GM23338 (cell line): ENCODE data around the gene DIAPH3. TPM values are rescaled to one million over a fixed set of nuclear protein-coding genes. Genes with fewer than 3 reads are reported as not detected.
"Not testable (repeated sequence)": the region's sequence is repeated elsewhere in the genome, so short reads cannot be mapped to it uniquely, and the experiment has no call there.

Experiments
- ATAC-seq: fragments of 200-7000 bp; cut with Tn5 transposase; 3 replicates; pipeline ENCODE4 v1.9.1; 2020
- DNase-seq: peaks from one replicate; pipeline ENCODE4 v3.0.0-alpha.2; 2015; ENCODE audit warnings: low spot score
- H2AFZ ChIP-seq: fragments of 200-600 bp; sonication (generic); 2 replicates; pipeline ENCODE4 v1.8.0; 2016; ENCODE audit warnings: antibody characterized with exemption, mild to moderate bottlenecking, moderate library complexity
- H3F3A ChIP-seq: fragments of 200-600 bp; sonication (generic); replicated peaks from 2 replicates; pipeline ENCODE4 v1.8.0; 2017; ENCODE audit warnings: antibody characterized with exemption, mixed run types, low read depth
- H3K27ac ChIP-seq: fragments of 200-600 bp; sonication (generic); 2 replicates; pipeline ENCODE4 v1.6.1; 2016; ENCODE audit warnings: low read depth
- H3K27me3 ChIP-seq: fragments of 200-600 bp; sonication (generic); 2 replicates; pipeline ENCODE4 v1.8.0; 2016; ENCODE audit warnings: mild to moderate bottlenecking, mixed run types, moderate library complexity; ENCODE audit not compliant: insufficient read depth
- H3K36me3 ChIP-seq: fragments of 200-600 bp; sonication (generic); 2 replicates; pipeline ENCODE4 v1.8.0; 2016; ENCODE audit warnings: mild to moderate bottlenecking; ENCODE audit not compliant: insufficient read depth
- H3K4me1 ChIP-seq: fragments of 200-600 bp; sonication (generic); 2 replicates; pipeline ENCODE4 v1.8.0; 2016; ENCODE audit warnings: mild to moderate bottlenecking, moderate library complexity; ENCODE audit not compliant: insufficient read depth
- H3K4me2 ChIP-seq: fragments of 200-600 bp; sonication (generic); 2 replicates; pipeline ENCODE4 v1.7.1; 2017; ENCODE audit warnings: mixed run types
- H3K4me3 ChIP-seq: fragments of 200-600 bp; sonication (generic); 2 replicates; pipeline ENCODE4 v1.6.1; 2016; ENCODE audit warnings: mixed run types
- H3K79me2 ChIP-seq: fragments of 200-600 bp; sonication (generic); replicated peaks from 2 replicates; pipeline ENCODE4 v1.8.0; 2017; ENCODE audit warnings: mild to moderate bottlenecking; ENCODE audit not compliant: insufficient read depth
- H3K9me2 ChIP-seq: fragments of 200-600 bp; sonication (generic); 2 replicates; pipeline ENCODE4 v1.8.0; 2017; ENCODE audit not compliant: insufficient read depth
- H4K20me1 ChIP-seq: fragments of 200-600 bp; sonication (generic); replicated peaks from 2 replicates; pipeline ENCODE4 v1.8.0; 2017; ENCODE audit warnings: mild to moderate bottlenecking; ENCODE audit not compliant: insufficient read depth
- H3K27ac Mint-ChIP-seq: 2 replicates; pipeline ENCODE4 v1.8.0; 2020; ENCODE audit warnings: inconsistent platforms, mild to moderate bottlenecking, moderate library complexity, mixed read lengths
- H3K27me3 Mint-ChIP-seq: 3 replicates; pipeline ENCODE4 v1.8.0; 2022; ENCODE audit warnings: low read depth, mild to moderate bottlenecking, moderate library complexity, mixed read lengths, inconsistent platforms; ENCODE audit not compliant: insufficient read depth, poor library complexity
- H3K36me3 Mint-ChIP-seq: 3 replicates; pipeline ENCODE4 v1.8.0; 2021; ENCODE audit warnings: low read depth, mild to moderate bottlenecking, inconsistent platforms, moderate library complexity, mixed read lengths
- H3K4me1 Mint-ChIP-seq: 3 replicates; pipeline ENCODE4 v1.8.0; 2020; ENCODE audit warnings: mild to moderate bottlenecking, inconsistent platforms, mixed read lengths
- H3K4me3 Mint-ChIP-seq: 3 replicates; pipeline ENCODE4 v1.8.0; 2021; ENCODE audit warnings: moderate library complexity, mild to moderate bottlenecking, inconsistent platforms, mixed read lengths
- H3K9me3 Mint-ChIP-seq: 3 replicates; pipeline ENCODE4 v1.8.0; 2020; ENCODE audit warnings: moderate library complexity, mild to moderate bottlenecking, inconsistent platforms, mixed read lengths
- CREB1 ChIP-seq: fragments of 250-450 bp; sonication (Bioruptor Pico); IDR thresholded peaks from 2 replicates; pipeline ENCODE4 v1.5.0; 2020; ENCODE audit warnings: low read depth, mild to moderate bottlenecking, moderate library complexity
- ETS1 ChIP-seq: IDR thresholded peaks from 2 replicates; pipeline ENCODE4 v1.6.1; 2016; ENCODE audit warnings: antibody characterized with exemption
- EZH2 ChIP-seq: fragments of 200-600 bp; sonication (generic); IDR thresholded peaks from one replicate; pipeline ENCODE4 v1.8.0; 2017; ENCODE audit warnings: antibody characterized with exemption, mild to moderate bottlenecking, low read depth; ENCODE audit not compliant: unreplicated experiment
- EZH2phosphoT487 ChIP-seq: fragments of 200-600 bp; sonication (generic); IDR thresholded peaks from one replicate; pipeline ENCODE4 v1.8.1; 2018; ENCODE audit warnings: antibody characterized with exemption; ENCODE audit not compliant: unreplicated experiment
- JUNB ChIP-seq: IDR thresholded peaks from one replicate; pipeline ENCODE4 v1.6.1; 2016; ENCODE audit warnings: antibody characterized with exemption; ENCODE audit not compliant: unreplicated experiment
- NANOG ChIP-seq: IDR thresholded peaks from 2 replicates; pipeline ENCODE4 v1.6.1; 2016; ENCODE audit warnings: antibody characterized with exemption, borderline replicate concordance
- REST ChIP-seq: IDR thresholded peaks from one replicate; pipeline ENCODE4 v1.6.1; 2018; ENCODE audit warnings: antibody characterized with exemption; ENCODE audit not compliant: unreplicated experiment
- STAT1 ChIP-seq: IDR thresholded peaks from one replicate; pipeline ENCODE4 v1.6.1; 2016; ENCODE audit warnings: antibody characterized with exemption; ENCODE audit not compliant: unreplicated experiment
- ZNF114 ChIP-seq: fragments of 250-450 bp; sonication (Bioruptor Pico); IDR thresholded peaks from 2 replicates; pipeline ENCODE4 v1.5.0; 2020; ENCODE audit warnings: mild to moderate bottlenecking, moderate library complexity
- ZNF331 ChIP-seq: fragments of 250-450 bp; sonication (Bioruptor Pico); IDR thresholded peaks from 2 replicates; pipeline ENCODE4 v1.5.0; 2020; ENCODE audit warnings: low read depth, mild to moderate bottlenecking, moderate library complexity
- ZNF462 ChIP-seq: fragments of 250-450 bp; sonication (Bioruptor Pico); IDR thresholded peaks from 2 replicates; pipeline ENCODE4 v1.5.0; 2020; ENCODE audit warnings: mild to moderate bottlenecking, moderate library complexity
- polyA plus RNA-seq: library from polyadenylated mRNA; unstranded; fragments of >200 nt; fragmentation: Nextera tagmentation; extraction: Ambion mirVana; gene quantifications from 2 replicates; pipeline ENCODE4 v1.2.1, GENCODE V29; 2016
- total RNA-seq: library from RNA; depleted of rRNA; stranded (reverse); fragments of >200 nt; shearing (Covaris generic); gene quantifications from 2 replicates; pipeline ENCODE4 v1.2.3, GENCODE V29; 2014

The DIAPH3 gene
- total and polyA plus RNA-seq, 2 experiments from 2014 or later: 23.4 to 30.2 TPM

- Histone ChIP-seq H3K36me3 (no peaks in the 10 kb centered on the region), H3K79me2 (peaks cover 8% of the 10 kb centered on the region), H3K4me3 (no peak overlapping the region), H4K20me1 (peaks cover 6% of the 10 kb centered on the region; the same call in 1 of the 2 replicates), H3K27ac (no peak overlapping the region), H3K9me2 (no peaks in the 10 kb centered on the region), H3K27me3 (no peaks in the 10 kb centered on the region), H3K4me2 (no peak overlapping the region), H3K4me1 (no peaks in the 10 kb centered on the region), H3F3A (no peaks in the 10 kb centered on the region), H2AFZ (no peak overlapping the region)
- no peaks in the 10 kb centered on the region for H3K9me3 Mint-ChIP-seq
- H3K36me3 Mint-ChIP-seq: no peaks in the 10 kb centered on the region
- H3K4me1 Mint-ChIP-seq: peaks cover 7% of the 10 kb centered on the region; the same call in 2 of the 3 replicates
- no peak for TF ChIP-seq ZNF462
- no peak for TF ChIP-seq JUNB
- TF ChIP-seq REST: no peak
- TF ChIP-seq EZH2: no peak
- no peak for TF ChIP-seq CREB1 (CRISPR knock-in tag)
- TF ChIP-seq STAT1: no peak
- TF ChIP-seq NANOG: no peak
- no peak for TF ChIP-seq ETS1
- TF ChIP-seq EZH2phosphoT487: no peak
- no peak for TF ChIP-seq ZNF114
- TF ChIP-seq ZNF331: no peak
- H3K27ac Mint-ChIP-seq: no peak overlapping the region
- DNase-seq (no peak), ATAC-seq (no peak)
- no peak overlapping the region for H3K4me3 Mint-ChIP-seq
- H3K27me3 Mint-ChIP-seq: no peaks in the 10 kb centered on the region
Measured at GRCh38 chr13:60051754-60052285, 111.9 kb downstream of the DIAPH3 start.

GRCh38 chr13:60048353-60048752 lies 115.4 kb downstream of the DIAPH3 start:
- H3K4me3 Mint-ChIP-seq, ATAC-seq, H4K20me1 ChIP-seq, H3K9me2 ChIP-seq, H3K27me3 ChIP-seq, H3K36me3 ChIP-seq, H3K27me3 Mint-ChIP-seq, H3K27ac Mint-ChIP-seq, H3F3A ChIP-seq, H3K4me1 ChIP-seq, H2AFZ ChIP-seq, H3K9me3 Mint-ChIP-seq, H3K36me3 Mint-ChIP-seq, H3K4me3 ChIP-seq, DNase-seq, H3K4me2 ChIP-seq: not testable (repeated sequence)
- H3K27ac ChIP-seq: peak overlapping the region; percentile 29; the same call in 1 of the 2 replicates
- H3K79me2 ChIP-seq: peaks cover 12% of the 10 kb centered on the region; the same call in 1 of the 2 replicates
- H3K4me1 Mint-ChIP-seq: peaks cover 13% of the 10 kb centered on the region
